ENCODE data around the gene MOV10. TPM values are rescaled to one million over a fixed set of nuclear protein-coding genes. Genes with fewer than 3 reads are reported as not detected.
"Not testable (repeated sequence)": the region's sequence is repeated elsewhere in the genome, so short reads cannot be mapped to it uniquely, and the experiment has no call there.

Gene MOV10
- total RNA-seq, 2 donors from 2014 or later, result 47.0 to 169 TPM

GRCh38 chr1:112721966-112722524, 47.6 kb downstream of the MOV10 start:
- no peak overlapping the region for H3K27ac ChIP-seq
- no peak for TF ChIP-seq CTCF (IDR thresholded peaks at IDR 0.05)
- no peak for TF ChIP-seq POLR2AphosphoS5 (IDR thresholded peaks at IDR 0.05)
- TF ChIP-seq POLR2A (IDR thresholded peaks at IDR 0.05), result no peak
- intact Hi-C loops (cut with DNase I), result no loop called here
- H3K9me3 ChIP-seq, result no peaks in the 10 kb centered on the region
- no peaks in the 10 kb centered on the region for H3K4me1 ChIP-seq (replicated peaks)
- H3K36me3 ChIP-seq, result no peaks in the 10 kb centered on the region
- H3K4me3 ChIP-seq, result no peak overlapping the region
- WGBS, result 56% methylated on average over 10 of the region's 10 CpGs
- no peak for DNase-seq (ENCODE audit: low spot score)
- no peaks in the 10 kb centered on the region for H3K27me3 ChIP-seq (replicated peaks; ENCODE audit: insufficient read depth)

GRCh38 chr1:112722601-112723510, 48.4 kb downstream of the MOV10 start:
- TF ChIP-seq POLR2A (IDR thresholded peaks at IDR 0.05) (no peak), POLR2AphosphoS5 (IDR thresholded peaks at IDR 0.05) (no peak), CTCF (IDR thresholded peaks at IDR 0.05) (no peak)
- intact Hi-C loops (cut with DNase I), result no loop called here
- H3K9me3 ChIP-seq, result no peaks in the 10 kb centered on the region
- no peak for DNase-seq (ENCODE audit: low spot score)
- 14% methylated on average over 31 of the region's 35 CpGs for WGBS
- no peaks in the 10 kb centered on the region for H3K27me3 ChIP-seq (replicated peaks; ENCODE audit: insufficient read depth)
- no peak overlapping the region for H3K27ac ChIP-seq
- no peaks in the 10 kb centered on the region for H3K36me3 ChIP-seq
- H3K4me1 ChIP-seq (replicated peaks), result no peaks in the 10 kb centered on the region
- H3K4me3 ChIP-seq, result no peak overlapping the region

GRCh38 chr1:112723511-112723839, 49.0 kb downstream of the MOV10 start:
- Histone ChIP-seq H3K27ac (no peak overlapping the region), H3K9me3 (no peaks in the 10 kb centered on the region)
- 88% methylated on average over 8 of the region's 8 CpGs for WGBS

GRCh38 chr1:112724240-112724639, 49.8 kb downstream of the MOV10 start:
- DNase-seq (ENCODE audit: low spot score); H3K36me3 ChIP-seq; H3K27me3 ChIP-seq (replicated peaks; ENCODE audit: insufficient read depth); H3K4me3 ChIP-seq; H3K9me3 ChIP-seq; H3K27ac ChIP-seq; intact Hi-C loops (cut with DNase I); H3K4me1 ChIP-seq (replicated peaks): not testable (repeated sequence)
- WGBS, result 100% methylated on average over 4 of the region's 4 CpGs

More at GRCh38 chr1:112723511-112723839, 49.0 kb downstream of the MOV10 start:
- H3K4me1 ChIP-seq (replicated peaks), result no peaks in the 10 kb centered on the region
- no peak overlapping the region for H3K4me3 ChIP-seq
- TF ChIP-seq POLR2AphosphoS5 (IDR thresholded peaks at IDR 0.05) (no peak), POLR2A (IDR thresholded peaks at IDR 0.05) (no peak), CTCF (IDR thresholded peaks at IDR 0.05) (no peak)
- H3K27me3 ChIP-seq (replicated peaks; ENCODE audit: insufficient read depth), result no peaks in the 10 kb centered on the region
- intact Hi-C loops (cut with DNase I), result no loop called here
- no peak for DNase-seq (ENCODE audit: low spot score)
- no peaks in the 10 kb centered on the region for H3K36me3 ChIP-seq

GRCh38 chr1:112727716-112728115, 53.3 kb downstream of the MOV10 start:
- 48% methylated on average over 2 of the region's 2 CpGs for WGBS
- Histone ChIP-seq H3K27ac (no peak overlapping the region), H3K27me3 (replicated peaks; ENCODE audit: insufficient read depth) (no peaks in the 10 kb centered on the region), H3K4me1 (replicated peaks) (no peaks in the 10 kb centered on the region), H3K36me3 (no peaks in the 10 kb centered on the region), H3K4me3 (no peak overlapping the region), H3K9me3 (no peaks in the 10 kb centered on the region)
- DNase-seq (ENCODE audit: low spot score), result no peak
- no peak for TF ChIP-seq POLR2AphosphoS5 (IDR thresholded peaks at IDR 0.05)
- intact Hi-C loops (cut with DNase I), result no loop called here

- WGBS, result 93% methylated on average over 33 of the region's 33 CpGs
- H3K36me3 ChIP-seq; H3K4me1 ChIP-seq (replicated peaks); H3K9me3 ChIP-seq; H3K27ac ChIP-seq; intact Hi-C loops (cut with DNase I); DNase-seq (ENCODE audit: low spot score); H3K4me3 ChIP-seq; H3K27me3 ChIP-seq (replicated peaks; ENCODE audit: insufficient read depth): not testable (repeated sequence)
These were observed 54.0 kb downstream of the MOV10 start for GRCh38 chr1:112728306-112728971.

- H3K9me3 ChIP-seq; DNase-seq (ENCODE audit: low spot score); H3K4me1 ChIP-seq (replicated peaks); H3K36me3 ChIP-seq; intact Hi-C loops (cut with DNase I); H3K27ac ChIP-seq; H3K27me3 ChIP-seq (replicated peaks; ENCODE audit: insufficient read depth); H3K4me3 ChIP-seq: not testable (repeated sequence)
- 75% methylated on average over 3 of the region's 3 CpGs for WGBS
These were observed 54.6 kb downstream of the MOV10 start for GRCh38 chr1:112729011-112729410.
